K562 (cell line): ENCODE results near the gene RERE. TPM values are rescaled to one million over a fixed set of nuclear protein-coding genes. Genes with fewer than 3 reads are reported as not detected.

Experiments used
- BHLHE40 ChIP-seq: IDR thresholded peaks from 2 replicates; pipeline ENCODE4 v1.6.1; 2011; ENCODE audit warnings: low read length, improper control_type of control experiment
- EGR1 ChIP-seq: fragments of 450-650 bp; conservative IDR thresholded peaks from 2 replicates; pipeline ENCODE4 v1.6.1; 2017; ENCODE audit warnings: mild to moderate bottlenecking
- ELF1 ChIP-seq: fragments of 200-800 bp; sonication (Bioruptor generic); IDR thresholded peaks from 2 replicates; pipeline ENCODE4 v1.6.1; 2016; ENCODE audit warnings: missing genetic modification characterization, missing compliant biosample characterization
- ETV1 ChIP-seq: fragments of 450-650 bp; conservative IDR thresholded peaks from 2 replicates; pipeline ENCODE4 v1.6.1; 2016; ENCODE audit warnings: missing genetic modification characterization, control low read depth, low read depth, missing compliant biosample characterization
- GABPA ChIP-seq: fragments of 200-800 bp; sonication (Bioruptor generic); conservative IDR thresholded peaks from 2 replicates; pipeline ENCODE4 v1.6.1; 2016; ENCODE audit warnings: low read depth, missing genetic modification characterization, missing compliant biosample characterization
- HES1 ChIP-seq: fragments of 450-650 bp; IDR thresholded peaks from 2 replicates; pipeline ENCODE4 v1.6.1; 2016; ENCODE audit warnings: low read depth, mild to moderate bottlenecking, moderate library complexity
- HNRNPH1 ChIP-seq: fragments of 200-400 bp; formaldehyde crosslinking; optimal IDR thresholded peaks from 2 replicates; pipeline ENCODE3; 2017; ENCODE audit warnings: low read depth, mild to moderate bottlenecking, low read length, moderate library complexity
- JUN ChIP-seq, 2 experiments: sonication (generic) in 1 of 2; formaldehyde crosslinking in 1 of 2; IDR thresholded peaks; 2 replicates each; pipeline versions ENCODE4 v1.6.1 to v1.8.0; 2012 to 2022; ENCODE audit warnings: borderline replicate concordance in 2 of 2, mild to moderate bottlenecking in 2 of 2, improper control_type of control experiment in 1 of 2, low read depth in 1 of 2, low read length in 1 of 2, missing genetic modification reagents in 1 of 2
- KDM2B ChIP-seq: fragments of 250-450 bp; sonication (Bioruptor Pico); IDR thresholded peaks from 2 replicates; pipeline ENCODE4 v1.8.0; 2021; ENCODE audit warnings: mild to moderate bottlenecking, moderate library complexity
- KDM5B ChIP-seq: fragments of 200-600 bp; sonication (generic); IDR thresholded peaks from 2 replicates; pipeline ENCODE4 v1.6.1; 2012; ENCODE audit warnings: low read depth, mild to moderate bottlenecking, moderate library complexity, low read length, control low read depth, inconsistent platforms; ENCODE audit not compliant: insufficient replicate concordance
- KLF10 ChIP-seq: fragments of 250-450 bp; sonication (Bioruptor Pico); IDR thresholded peaks from 2 replicates; pipeline ENCODE4 v1.6.1; 2021; ENCODE audit warnings: matching md5 sums
- NKRF ChIP-seq: fragments of 450-650 bp; IDR thresholded peaks from 2 replicates; pipeline ENCODE4 v1.6.1; 2016; ENCODE audit warnings: borderline replicate concordance
- NR2F6 ChIP-seq: fragments of 450-650 bp; formaldehyde crosslinking; IDR thresholded peaks from 2 replicates; pipeline ENCODE4 v1.4.0; 2020; ENCODE audit warnings: mild to moderate bottlenecking
- PKNOX1 ChIP-seq: fragments of 450-650 bp; IDR thresholded peaks from 2 replicates; pipeline ENCODE4 v1.6.1; 2016
- POLR2G ChIP-seq: fragments of 200-400 bp; formaldehyde crosslinking; IDR thresholded peaks from 2 replicates; pipeline ENCODE4 v1.6.1; 2017; ENCODE audit warnings: low read depth, mild to moderate bottlenecking, antibody characterized with exemption, low read length, moderate library complexity
- PTBP1 ChIP-seq: fragments of 200-400 bp; formaldehyde crosslinking; IDR thresholded peaks from 2 replicates; pipeline ENCODE4 v1.6.1; 2017; ENCODE audit warnings: low read depth, low read length
- RAD51 ChIP-seq: fragments of 450-650 bp; IDR thresholded peaks from 2 replicates; pipeline ENCODE4 v1.7.1; 2016; ENCODE audit warnings: low read depth, mild to moderate bottlenecking, borderline replicate concordance
- RUNX1 ChIP-seq: sonication (generic); IDR thresholded peaks from 2 replicates; pipeline ENCODE4 v1.6.1; 2016; ENCODE audit warnings: antibody characterized with exemption, low read depth
- SMAD1 ChIP-seq: fragments of 150-350 bp; IDR thresholded peaks from 2 replicates; pipeline ENCODE4 v1.6.1; 2014; ENCODE audit warnings: low read length, low read depth; ENCODE audit not compliant: partially characterized antibody
- THRA ChIP-seq: fragments of 450-650 bp; IDR thresholded peaks from 2 replicates; pipeline ENCODE4 v1.6.1; 2017; ENCODE audit warnings: mild to moderate bottlenecking, moderate library complexity
- ZBTB7A ChIP-seq: IDR thresholded peaks from 2 replicates; pipeline ENCODE4 v1.6.1; 2011; ENCODE audit warnings: low read depth, mild to moderate bottlenecking, low read length, moderate library complexity, borderline replicate concordance; ENCODE audit not compliant: control insufficient read depth
- ZNF282 ChIP-seq: sonication (generic); formaldehyde crosslinking; IDR thresholded peaks from 2 replicates; pipeline ENCODE4 v1.8.1; 2023; ENCODE audit warnings: missing genetic modification reagents
- ZNF583 ChIP-seq: fragments of 250-450 bp; sonication (Bioruptor Pico); IDR thresholded peaks from 2 replicates; pipeline ENCODE4 v1.4.0; 2020
- polyA plus RNA-seq, 8 experiments: library from polyadenylated mRNA; depleted of rRNA in 4 of 8; stranded (reverse) in 5 of 8; unstranded in 3 of 8; fragments of >200 nt; fragmentation: Nextera tagmentation in 2 of 8; fragmentation: Illumina TruSeq in 1 of 8; extraction: Ambion mirVana in 2 of 8; extraction: Trizol in 1 of 8; gene quantifications; 2 replicates each; pipeline versions ENCODE4 v1.2.1 to v1.2.3, GENCODE V29; 2011 to 2014; ENCODE audit warnings: inconsistent platforms in 1 of 8, missing spikeins in 1 of 8
- total RNA-seq, 7 experiments: library from RNA; depleted of rRNA in 6 of 7; stranded (reverse); fragments of >200 nt in 6 of 7; fragmentation: Illumina TruSeq in 2 of 7; extraction: Trizol in 2 of 7; gene quantifications; 2 replicates each; pipeline versions ENCODE4 v1.2.1 to v1.2.3, GENCODE V29; 2011 to 2021; ENCODE audit warnings: low replicate concordance in 1 of 7

Gene RERE
- total and polyA plus RNA-seq, 9 of the 15 experiments (the other 6 are each of a cell fraction or from before 2014, with no cell fraction given): 3.0 to 51.5 (median 13.4) TPM

GRCh38 chr1:8423692-8424538 lies 393.5 kb downstream of the RERE start (continued):
- TF ChIP-seq NR2F6 (CRISPR knock-in tag) (no peak), EGR1 (peak; percentile 41), JUN (IDR thresholded peaks at IDR 0.05; ENCODE audit: borderline replicate concordance, low read depth, low read length) (0 out of 2 replicates have a peak, but pooled peaks have one; percentile 11), JUN (CRISPR knock-in tag; IDR thresholded peaks at IDR 0.05; ENCODE audit: borderline replicate concordance) (no peak), ELF1 (tag) (peak; percentile 38; the same call in 1 of the 2 replicates), SMAD1 (no peak), RUNX1 (no peak), THRA (no peak), RAD51 (no peak), GABPA (tag) (peak; percentile 68), HNRNPH1 (no peak), KDM2B (peak; percentile 53; the same call in 1 of the 2 replicates), KDM5B (no peak), NKRF (no peak), PTBP1 (no peak), PKNOX1 (peak; percentile 92), ZNF583 (no peak), POLR2G (peak; percentile 74), ZNF282 (CRISPR knock-in tag) (no peak), KLF10 (CRISPR knock-in tag) (no peak), HES1 (peak; percentile 12; the same call in 1 of the 2 replicates), ETV1 (peak; percentile 59; the same call in 1 of the 2 replicates), BHLHE40 (no peak), ZBTB7A (peak; percentile 93)
